HepG2 (cell line): ENCODE data around the gene YEATS4. TPM values are rescaled to one million over a fixed set of nuclear protein-coding genes. Genes with fewer than 3 reads are reported as not detected.
"Not testable (repeated sequence)": the region's sequence is repeated elsewhere in the genome, so short reads cannot be mapped to it uniquely, and the experiment has no call there.

Experiments used
- ATAC-seq: fragments of 200-7000 bp; cut with Tn5 transposase; 3 replicates; pipeline ENCODE4 v1.9.1; 2020; ENCODE audit warnings: mild to moderate bottlenecking, moderate library complexity
- BruUV-seq: library from RNA; stranded (reverse); fragments of 400-500 nt; replicated peaks from 2 replicates; lab custom pipeline; 2021; lab: Mats Ljungman, UMichigan
- CTCF ChIA-PET: fragments of 300-600 bp; formaldehyde crosslinking; extraction: SDS; loops from one replicate; lab custom pipeline; 2021; ENCODE audit warnings: low total read pairs, inconsistent platforms, low intra/inter-chr PET ratio; lab: Yijun Ruan, JAX
- POLR2A ChIA-PET: fragments of 350-600 bp; sonication (Branson Sonifier 250); formaldehyde crosslinking; loops from one replicate; lab custom pipeline; 2020; ENCODE audit warnings: antibody characterized with exemption, inconsistent platforms; lab: Yijun Ruan, JAX
- DNase-seq: peaks from one replicate; pipeline ENCODE4 v3.0.0-alpha.2; 2015; ENCODE audit warnings: low spot score
- FAIRE-seq: peaks from 3 replicates; lab custom pipeline; 2011; peaks lifted over from hg19 to GRCh38; lab: Jason Lieb, UNC
- H2AFZ ChIP-seq: one replicate; pipeline ENCODE4 v1.6.1; 2011; ENCODE audit warnings: low read length, inconsistent platforms
- H3K27ac ChIP-seq: fragments of 300-600 bp; 3 replicates; pipeline ENCODE4 v1.8.0; 2011; ENCODE audit warnings: mixed run types, mild to moderate bottlenecking, mixed read lengths, low read length, inconsistent platforms; ENCODE audit not compliant: insufficient read depth; ENCODE audit errors: extremely low read length
- H3K27me3 ChIP-seq, 2 experiments: fragments of 200-600 bp in 1 of 2; 2 replicates in 1 of 2; 3 replicates in 1 of 2; pipeline versions ENCODE4 v1.6.0 to v1.8.0; 2011; ENCODE audit warnings: low read length in 2 of 2, mild to moderate bottlenecking in 2 of 2, moderate library complexity in 2 of 2, inconsistent platforms in 1 of 2; ENCODE audit not compliant: insufficient read depth in 2 of 2, control insufficient read depth in 1 of 2
- H3K36me3 ChIP-seq, 2 experiments: fragments of 200-600 bp in 1 of 2; replicated peaks in 1 of 2; 2 replicates in 1 of 2; 3 replicates in 1 of 2; pipeline versions ENCODE4 v1.5.1 to v1.8.0; 2011; ENCODE audit warnings: low read length in 2 of 2, inconsistent platforms in 1 of 2; ENCODE audit not compliant: insufficient read depth in 2 of 2, control insufficient read depth in 1 of 2
- H3K4me1 ChIP-seq: 2 replicates; pipeline ENCODE4 v1.5.1; 2012; ENCODE audit warnings: low read length, inconsistent platforms; ENCODE audit not compliant: insufficient read depth
- H3K4me2 ChIP-seq: 2 replicates; pipeline ENCODE4 v1.6.0; 2011; ENCODE audit warnings: low read depth, low read length, inconsistent platforms
- H3K4me3 ChIP-seq, 3 experiments: fragments of 200-600 bp in 1 of 3; sonication (generic), shearing (Covaris generic) in 1 of 3; replicated peaks in 1 of 3; 2 replicates each; pipeline ENCODE4 v1.5.1; 2011 to 2016; ENCODE audit warnings: low read length in 3 of 3, inconsistent platforms in 2 of 3, low read depth in 2 of 3, mild to moderate bottlenecking in 2 of 3, control low read depth in 1 of 3, mixed read lengths in 1 of 3; ENCODE audit not compliant: insufficient read depth in 1 of 3
- H3K79me2 ChIP-seq: one replicate; pipeline ENCODE4 v1.6.1; 2011; ENCODE audit warnings: low read length, inconsistent platforms; ENCODE audit not compliant: insufficient read depth
- H3K9ac ChIP-seq: 2 replicates; pipeline ENCODE4 v1.6.0; 2011; ENCODE audit warnings: mild to moderate bottlenecking, low read depth, low read length, inconsistent platforms; ENCODE audit not compliant: insufficient read depth
- H3K9me3 ChIP-seq: 2 replicates; pipeline ENCODE4 v1.5.1; 2012; ENCODE audit warnings: mild to moderate bottlenecking, low read length
- H4K20me1 ChIP-seq: 2 replicates; pipeline ENCODE4 v1.6.0; 2011; ENCODE audit warnings: inconsistent platforms, mild to moderate bottlenecking, low read length, moderate library complexity; ENCODE audit not compliant: insufficient read depth
- ATF4 ChIP-seq, 2 experiments: fragments of 450-650 bp in 1 of 2; sonication (generic) in 1 of 2; formaldehyde crosslinking; IDR thresholded peaks; 2 replicates each; pipeline versions ENCODE4 v1.5.0 to v1.8.0; 2020 to 2022; ENCODE audit warnings: mild to moderate bottlenecking in 1 of 2, missing genetic modification reagents in 1 of 2
- MIXL1 ChIP-seq: IDR thresholded peaks from 2 replicates; pipeline ENCODE4 v1.6.1; 2016
- NR2F6 ChIP-seq, 2 experiments: IDR thresholded peaks; 2 replicates each; pipeline ENCODE4 v1.6.1; 2016; ENCODE audit warnings: antibody characterized with exemption in 1 of 2, mild to moderate bottlenecking in 1 of 2
- POLR2AphosphoS5 ChIP-seq: IDR thresholded peaks from 2 replicates; pipeline ENCODE4 v1.6.1; 2012; ENCODE audit warnings: low read depth, low read length
- POLR2G ChIP-seq: fragments of 200-400 bp; formaldehyde crosslinking; IDR thresholded peaks from 2 replicates; pipeline ENCODE4 v1.6.1; 2018; ENCODE audit warnings: mild to moderate bottlenecking, low read depth, low read length, moderate library complexity
- TCF12 ChIP-seq, 2 experiments: fragments of 450-650 bp in 1 of 2; sonication (generic) in 1 of 2; formaldehyde crosslinking in 1 of 2; IDR thresholded peaks; 2 replicates each; pipeline versions ENCODE4 v1.6.1 to v1.8.0; 2017 to 2022; ENCODE audit warnings: antibody characterized with exemption in 1 of 2, mild to moderate bottlenecking in 1 of 2, missing genetic modification reagents in 1 of 2, moderate library complexity in 1 of 2
- YEATS2 ChIP-seq: sonication (generic); formaldehyde crosslinking; IDR thresholded peaks from 2 replicates; pipeline ENCODE4 v1.4.0; 2020; ENCODE audit warnings: missing genetic modification reagents, borderline replicate concordance
- ZBTB26 ChIP-seq: IDR thresholded peaks from 2 replicates; pipeline ENCODE4 v1.6.1; 2016; ENCODE audit warnings: missing compliant biosample characterization, missing genetic modification reagents, borderline replicate concordance
- ZNF264 ChIP-seq: sonication (generic); formaldehyde crosslinking; IDR thresholded peaks from 2 replicates; pipeline ENCODE4 v1.4.0; 2020; ENCODE audit warnings: missing genetic modification reagents
- ZNF430 ChIP-seq: sonication (generic); formaldehyde crosslinking; IDR thresholded peaks from 2 replicates; pipeline ENCODE4 v1.9.0; 2021; ENCODE audit warnings: mild to moderate bottlenecking, missing genetic modification reagents
- ZNF431 ChIP-seq: sonication (generic); formaldehyde crosslinking; IDR thresholded peaks from 2 replicates; pipeline ENCODE4 v1.9.0; 2022; ENCODE audit warnings: missing genetic modification reagents, low read depth, mild to moderate bottlenecking, borderline replicate concordance
- ZNF468 ChIP-seq: sonication (generic); formaldehyde crosslinking; IDR thresholded peaks from 2 replicates; pipeline ENCODE4 v1.8.0; 2022; ENCODE audit warnings: mild to moderate bottlenecking, moderate library complexity, missing genetic modification reagents
- WGBS: methylation state at CpG from one replicate; pipeline ENCODE4 v1.1.6; 2017; ENCODE audit warnings: low lambda C conversion rate; 5-methylcytosine and 5-hydroxymethylcytosine counted together
- in situ Hi-C: cut with HindIII; loops from 2 replicates; pipeline ENCODE4 v1.10.0; 2017; ENCODE audit warnings: low pct_unique_long_range_greater_than_20kb; ENCODE audit not compliant: extremely low pct_ligation_motif_present
- intact Hi-C: fragments of 100-400 bp; cut with micrococcal nuclease; formaldehyde crosslinking; loops from one replicate; pipeline ENCODE4 v1.10.0; 2022; ENCODE audit not compliant: unreplicated experiment
- polyA plus RNA-seq, 8 experiments: library from polyadenylated mRNA; depleted of rRNA in 3 of 8; stranded (reverse) in 7 of 8; unstranded in 1 of 8; fragments of >200 nt; fragmentation: Illumina TruSeq in 4 of 8; extraction: Trizol in 4 of 8; gene quantifications; 2 replicates each; pipeline versions ENCODE4 v1.2.1 to v1.2.3, GENCODE V29; 2011 to 2016; ENCODE audit warnings: low read depth in 4 of 8, missing spikeins in 1 of 8, mixed read lengths in 1 of 8; ENCODE audit not compliant: insufficient read depth in 1 of 8
- total RNA-seq, 5 experiments: library from RNA; depleted of rRNA; stranded (reverse); fragments of >200 nt; fragmentation: Illumina TruSeq; extraction: Trizol; gene quantifications; 2 replicates each; pipeline ENCODE4 v1.2.3, GENCODE V29; 2016; ENCODE audit warnings: low read depth in 1 of 5

The YEATS4 gene
- total and polyA plus RNA-seq, 2 of the 13 experiments (the other 11 are each of a cell fraction or from before 2014, with no cell fraction given): 16.8 to 45.0 TPM

DNA sequence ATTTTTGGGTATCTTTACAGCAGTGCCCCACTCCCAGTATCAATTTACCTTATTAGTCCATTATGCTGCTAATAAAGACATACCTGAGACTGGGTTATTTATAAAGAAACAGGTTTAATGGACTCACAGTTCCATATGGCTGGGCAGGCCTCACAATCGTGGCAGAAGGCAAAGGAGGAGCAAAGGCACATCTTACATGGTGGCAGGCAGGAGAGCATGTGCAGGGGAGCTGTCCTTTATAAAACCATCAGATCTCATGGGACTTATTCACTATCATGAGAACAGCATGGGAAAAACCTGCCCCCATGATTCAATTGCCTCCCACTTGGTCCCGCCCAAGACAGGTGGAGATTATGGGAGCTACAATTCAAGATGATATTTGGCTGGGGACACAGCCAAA is 42.3 kb upstream of the YEATS4 start:
- intact Hi-C loops, H3K36me3 ChIP-seq, H3K9ac ChIP-seq, H3K4me2 ChIP-seq, H4K20me1 ChIP-seq, H3K27me3 ChIP-seq, BruUV-seq, H2AFZ ChIP-seq, H3K27ac ChIP-seq, H3K4me3 ChIP-seq, POLR2A ChIA-PET, FAIRE-seq, CTCF ChIA-PET, H3K9me3 ChIP-seq, DNase-seq, H3K79me2 ChIP-seq, in situ Hi-C loops, ATAC-seq: not testable (repeated sequence)
- WGBS: 50% methylated on average over 2 of the region's 2 CpGs
- TF ChIP-seq ZNF430 (CRISPR knock-in tag): peak; percentile 75; the same call in 1 of the 2 replicates
- TF ChIP-seq ZNF431 (CRISPR knock-in tag): peak; percentile 70; the same call in 1 of the 2 replicates
- H3K4me1 ChIP-seq: peaks cover 46% of the 10 kb centered on the region

GRCh38 chr12:69318225-69318624 is 41.3 kb upstream of the YEATS4 start:
- no peaks in the 10 kb centered on the region for H3K36me3 ChIP-seq
- H2AFZ ChIP-seq: no peak overlapping the region
- BruUV-seq: no TSS peak
- TF ChIP-seq NR2F6 (IDR thresholded peaks at IDR 0.05): no peak
- no peak for TF ChIP-seq NR2F6 (CRISPR knock-in tag; IDR thresholded peaks at IDR 0.05)
- no peak for TF ChIP-seq ZNF468 (CRISPR knock-in tag)
- no peak for TF ChIP-seq MIXL1 (CRISPR knock-in tag)
- no peak for TF ChIP-seq TCF12 (IDR thresholded peaks at IDR 0.05)
- no peak for TF ChIP-seq TCF12 (CRISPR knock-in tag; IDR thresholded peaks at IDR 0.05)
- TF ChIP-seq POLR2AphosphoS5: no peak
- TF ChIP-seq ZNF264 (CRISPR knock-in tag): no peak
- no peak for TF ChIP-seq POLR2G
- no peak for TF ChIP-seq ATF4 (CRISPR knock-in tag; IDR thresholded peaks at IDR 0.05)
- TF ChIP-seq YEATS2 (CRISPR knock-in tag): no peak
- no peak for TF ChIP-seq ZBTB26
- CTCF ChIA-PET: no interaction called here
- DNase-seq (no peak), FAIRE-seq (no peak), ATAC-seq (no peak)
- H3K27me3 ChIP-seq: no peaks in the 10 kb centered on the region
- POLR2A ChIA-PET: no interaction called here
- no peaks in the 10 kb centered on the region for H4K20me1 ChIP-seq
- no peak overlapping the region for H3K4me2 ChIP-seq
- in situ Hi-C loops (no loop called here), intact Hi-C loops (no loop called here)
- 34% methylated on average over 2 of the region's 2 CpGs for WGBS
- H3K4me1 ChIP-seq: peaks cover 49% of the 10 kb centered on the region
- no peak overlapping the region for H3K4me3 ChIP-seq
- H3K9ac ChIP-seq: no peak overlapping the region
- H3K79me2 ChIP-seq: no peaks in the 10 kb centered on the region
- no peak overlapping the region for H3K27ac ChIP-seq
- H3K9me3 ChIP-seq: peaks cover 10% of the 10 kb centered on the region; the same call in 1 of the 2 replicates
